ENCODE measurements around the gene C6orf120. TPM values are rescaled to one million over a fixed set of nuclear protein-coding genes. Genes with fewer than 3 reads are reported as not detected.

C6orf120 gene
- polyA plus RNA-seq, 2 of the 4 experiments (the other 2 are of a cell fraction): 13.1 to 14.8 TPM

GRCh38 chr6:169675011-169675410 lies 26.9 kb upstream of the C6orf120 start (continued):
- no peak for TF ChIP-seq KDM5A (IDR thresholded peaks at IDR 0.05)
- no peak for TF ChIP-seq MAX (IDR thresholded peaks at IDR 0.05)
- TF ChIP-seq ZSCAN20 (CRISPR knock-in tag; IDR thresholded peaks at IDR 0.05): no peak
- no peak for TF ChIP-seq CTCF (IDR thresholded peaks at IDR 0.05)
- no peak for TF ChIP-seq POLR2AphosphoS2 (conservative IDR thresholded peaks at IDR 0.05; ENCODE audit: low read length)
- no peak for TF ChIP-seq KDM1A (IDR thresholded peaks at IDR 0.05; ENCODE audit: low read depth)
- TF ChIP-seq HDAC2 (IDR thresholded peaks at IDR 0.05): no peak

GRCh38 chr6:169677096-169677495 lies 24.8 kb upstream of the C6orf120 start:
- no peak overlapping the region for H3K4me2 ChIP-seq
- ChIA-PET CTCF (interaction anchor here (0.9 kb wide), 1 partner anchor 25 kb away, joined by 3 read pairs; no protein-coding TSS in a partner anchor), POLR2A (no interaction called here)
- DNase-seq (ENCODE audit: low read depth in 1 of 2, low spot score in 1 of 2) (no peak), ATAC-seq (no peak), FAIRE-seq (no peak)
- H3K4me3 ChIP-seq: no peak overlapping the region
- no peak for TF ChIP-seq HDAC2 (IDR thresholded peaks at IDR 0.05)
- TF ChIP-seq HOXB5 (CRISPR knock-in tag; IDR thresholded peaks at IDR 0.05): no peak
- no peak for TF ChIP-seq CTCF (IDR thresholded peaks at IDR 0.05)
- no peak for TF ChIP-seq BHLHE40 (IDR thresholded peaks at IDR 0.05; ENCODE audit: low read depth, low read length)
- no peak for TF ChIP-seq EP300 (IDR thresholded peaks at IDR 0.05)
- no peak for TF ChIP-seq NFE2L2 (conservative IDR thresholded peaks at IDR 0.05; ENCODE audit: low read length)
- TF ChIP-seq MYC (IDR thresholded peaks at IDR 0.05; ENCODE audit: borderline replicate concordance, low read length): no peak
- TF ChIP-seq POLR2AphosphoS2 (conservative IDR thresholded peaks at IDR 0.05; ENCODE audit: low read length): no peak
- no peak for TF ChIP-seq JUN (IDR thresholded peaks at IDR 0.05)
- no peak for TF ChIP-seq NPAS2 (CRISPR knock-in tag; IDR thresholded peaks at IDR 0.05; ENCODE audit: borderline replicate concordance)
- H3K9me3 ChIP-seq: peaks cover 9% of the 10 kb centered on the region; the same call in 1 of the 3 replicates
- H3K27ac ChIP-seq: no peak overlapping the region
- WGBS (ENCODE audit: missing lambda C conversion rate): 95% methylated on average over 1 of the region's 1 CpG
- no peaks in the 10 kb centered on the region for H3K4me1 ChIP-seq

GRCh38 chr6:169678342-169678741 lies 23.6 kb upstream of the C6orf120 start:
- peaks cover 9% of the 10 kb centered on the region; the same call in 1 of the 3 replicates for H3K9me3 ChIP-seq
- ChIA-PET CTCF (no interaction called here), POLR2A (no interaction called here)
- H3K4me3 ChIP-seq: no peak overlapping the region
- 81% methylated on average over 1 of the region's 1 CpG for WGBS (ENCODE audit: missing lambda C conversion rate)
- no peak for DNase-seq (ENCODE audit: low read depth in 1 of 2, low spot score in 1 of 2)
- no peaks in the 10 kb centered on the region for H3K4me1 ChIP-seq
- ATAC-seq: no peak
- H3K27ac ChIP-seq: no peak overlapping the region
- H3K4me2 ChIP-seq: no peak overlapping the region
- no peak for FAIRE-seq
- no peak for TF ChIP-seq ZFP36 (IDR thresholded peaks at IDR 0.05; ENCODE audit: borderline replicate concordance, partially characterized antibody)
- no peak for TF ChIP-seq POLR2A (IDR thresholded peaks at IDR 0.05; ENCODE audit: low read length)
- TF ChIP-seq TFCP2L1 (CRISPR knock-in tag; IDR thresholded peaks at IDR 0.05): no peak
- no peak for TF ChIP-seq HES2 (IDR thresholded peaks at IDR 0.05)

GRCh38 chr6:169684056-169684455 lies 17.9 kb upstream of the C6orf120 start:
- Histone ChIP-seq H3K4me1 (no peaks in the 10 kb centered on the region), H3K27ac (no peak overlapping the region), H3K4me3 (no peak overlapping the region), H3K9me3 (peaks cover 23% of the 10 kb centered on the region; the same call in 2 of the 3 replicates), H3K4me2 (no peak overlapping the region)
- 57% methylated on average over 1 of the region's 3 CpGs for WGBS (ENCODE audit: missing lambda C conversion rate)
- ChIA-PET CTCF (interaction anchor here (0.6 kb wide), 1 partner anchor 471 kb away, joined by 4 read pairs; no protein-coding TSS in a partner anchor), POLR2A (no interaction called here)
- TF ChIP-seq HOXB13 (CRISPR knock-in tag; IDR thresholded peaks at IDR 0.05; ENCODE audit: low read depth) (no peak), NFE2L2 (conservative IDR thresholded peaks at IDR 0.05; ENCODE audit: low read length) (no peak), PBX3 (IDR thresholded peaks at IDR 0.05) (no peak), NPAS2 (CRISPR knock-in tag; IDR thresholded peaks at IDR 0.05; ENCODE audit: borderline replicate concordance) (no peak), RNF2 (IDR thresholded peaks at IDR 0.05; ENCODE audit: borderline replicate concordance, low read depth) (no peak), MAZ (IDR thresholded peaks at IDR 0.05; ENCODE audit: borderline replicate concordance, low read depth, low read length) (no peak), KDM5A (IDR thresholded peaks at IDR 0.05) (no peak)
- ATAC-seq: no peak
- no peak for DNase-seq (ENCODE audit: low read depth in 1 of 2, low spot score in 1 of 2)
- FAIRE-seq: no peak
